Right kidney (tissue), 1 donor: ENCODE data around the gene LSP1.

Experiments used
- DNase-seq: peaks from one replicate; pipeline ENCODE4 v3.0.0-alpha.2; 2016

Gene LSP1

GRCh38 chr11:1889941-1890855 is 37.3 kb downstream of the LSP1 start:
- DNase-seq, result no peak

- no peak for DNase-seq
These were observed 38.3 kb downstream of the LSP1 start for GRCh38 chr11:1890856-1891830.

GRCh38 chr11:1891831-1892115 is 38.9 kb downstream of the LSP1 start, which contains the start of gene PRR33:
Gene PRR33 (minus strand): TSS chr11:1891895. CDS start chr11:1890584, 1,311 bp downstream.
- no peak for DNase-seq

- no peak for DNase-seq
These were observed 39.2 kb downstream of the LSP1 start for GRCh38 chr11:1892116-1892515.

- no peak for DNase-seq
These were observed 39.7 kb downstream of the LSP1 start for GRCh38 chr11:1892558-1892957.

GRCh38 chr11:1893581-1894359 is 40.9 kb downstream of the LSP1 start:
- DNase-seq, result no peak

- DNase-seq, result no peak
These were observed 41.9 kb downstream of the LSP1 start for GRCh38 chr11:1894759-1895158.

- no peak for DNase-seq
These were observed 43.6 kb downstream of the LSP1 start for GRCh38 chr11:1896468-1896867.

- no peak for DNase-seq
These were observed 44.0 kb downstream of the LSP1 start for GRCh38 chr11:1896923-1897322.

- DNase-seq, result no peak
These were observed 46.2 kb downstream of the LSP1 start for GRCh38 chr11:1899090-1899489.

- no peak for DNase-seq
These were observed 46.8 kb downstream of the LSP1 start for GRCh38 chr11:1899686-1900085.

GRCh38 chr11:1906181-1906580 is 53.3 kb downstream of the LSP1 start:
- DNase-seq, result no peak

GRCh38 chr11:1906611-1907423 is 53.9 kb downstream of the LSP1 start:
- no peak for DNase-seq

- DNase-seq, result no peak
These were observed 55.7 kb downstream of the LSP1 start for GRCh38 chr11:1908618-1909017.

GRCh38 chr11:1909524-1909923 is 56.6 kb downstream of the LSP1 start:
- DNase-seq, result no peak

- no peak for DNase-seq
These were observed 59.5 kb downstream of the LSP1 start for GRCh38 chr11:1912289-1912878.

- no peak for DNase-seq
These were observed 60.6 kb downstream of the LSP1 start for GRCh38 chr11:1913271-1914060.

- no peak for DNase-seq
These were observed 62.9 kb downstream of the LSP1 start for GRCh38 chr11:1915795-1916131.

- no peak for DNase-seq
These were observed 63.5 kb downstream of the LSP1 start for GRCh38 chr11:1916132-1916985.
